Measurements from ENCODE around the gene SLC38A8.

Gene SLC38A8

DNA sequence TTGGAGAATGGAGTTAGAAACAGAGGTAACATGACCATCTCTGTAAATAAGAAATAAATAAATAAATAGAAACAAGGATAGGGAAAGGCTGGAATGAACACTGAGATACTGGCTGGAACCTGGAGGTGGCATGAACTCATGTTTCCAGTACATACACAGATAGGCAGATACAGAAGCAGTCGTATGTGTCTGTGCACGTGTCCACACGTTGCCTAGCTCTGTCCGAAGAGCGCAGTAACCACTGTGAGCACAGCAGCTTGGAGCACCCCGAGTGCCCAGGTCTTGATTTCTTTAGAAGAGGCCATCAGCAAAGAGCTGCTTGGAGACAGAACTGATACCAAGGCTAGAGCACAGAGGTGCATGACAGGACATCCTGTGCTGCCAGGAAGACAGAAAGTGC, 37.1 kb upstream of the SLC38A8 start:
- Histone ChIP-seq H3K4me2 (ENCODE audit: low read length) (no peak overlapping the region), H3K27me3 (ENCODE audit: control insufficient read depth, low read length) (no peaks in the 10 kb centered on the region), H3K79me2 (ENCODE audit: control insufficient read depth, low read length) (peaks cover 4% of the 10 kb centered on the region), H4K20me1 (ENCODE audit: control insufficient read depth, insufficient read depth, low read depth, low read length) (no peaks in the 10 kb centered on the region), H3K9me2 (replicated peaks; ENCODE audit: control insufficient read depth, low read length) (no peaks in the 10 kb centered on the region), H3F3A (ENCODE audit: control insufficient read depth, insufficient read depth) (no peaks in the 10 kb centered on the region), H3K4me1 (ENCODE audit: control insufficient read depth, low read length) (peaks cover 2% of the 10 kb centered on the region), H3K4me3 (ENCODE audit: low read length) (no peak overlapping the region), H3K36me3 (ENCODE audit: control insufficient read depth, low read length) (peaks cover 86% of the 10 kb centered on the region), H3K27ac (ENCODE audit: low read depth, low read length) (no peak overlapping the region), H3K9me3 (ENCODE audit: control insufficient read depth, insufficient read depth, low read length) (no peaks in the 10 kb centered on the region)
- TF ChIP-seq EZH2phosphoT487 (IDR thresholded peaks at IDR 0.05; ENCODE audit: borderline replicate concordance, low read length), result no peak
- TF ChIP-seq, protein P1, sequence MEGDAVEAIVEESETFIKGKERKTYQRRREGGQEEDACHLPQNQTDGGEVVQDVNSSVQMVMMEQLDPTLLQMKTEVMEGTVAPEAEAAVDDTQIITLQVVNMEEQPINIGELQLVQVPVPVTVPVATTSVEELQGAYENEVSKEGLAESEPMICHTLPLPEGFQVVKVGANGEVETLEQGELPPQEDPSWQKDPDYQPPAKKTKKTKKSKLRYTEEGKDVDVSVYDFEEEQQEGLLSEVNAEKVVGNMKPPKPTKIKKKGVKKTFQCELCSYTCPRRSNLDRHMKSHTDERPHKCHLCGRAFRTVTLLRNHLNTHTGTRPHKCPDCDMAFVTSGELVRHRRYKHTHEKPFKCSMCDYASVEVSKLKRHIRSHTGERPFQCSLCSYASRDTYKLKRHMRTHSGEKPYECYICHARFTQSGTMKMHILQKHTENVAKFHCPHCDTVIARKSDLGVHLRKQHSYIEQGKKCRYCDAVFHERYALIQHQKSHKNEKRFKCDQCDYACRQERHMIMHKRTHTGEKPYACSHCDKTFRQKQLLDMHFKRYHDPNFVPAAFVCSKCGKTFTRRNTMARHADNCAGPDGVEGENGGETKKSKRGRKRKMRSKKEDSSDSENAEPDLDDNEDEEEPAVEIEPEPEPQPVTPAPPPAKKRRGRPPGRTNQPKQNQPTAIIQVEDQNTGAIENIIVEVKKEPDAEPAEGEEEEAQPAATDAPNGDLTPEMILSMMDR (IDR thresholded peaks at IDR 0.05; ENCODE audit: low read depth, low read length, poor library complexity, severe bottlenecking), result no peak

DNA sequence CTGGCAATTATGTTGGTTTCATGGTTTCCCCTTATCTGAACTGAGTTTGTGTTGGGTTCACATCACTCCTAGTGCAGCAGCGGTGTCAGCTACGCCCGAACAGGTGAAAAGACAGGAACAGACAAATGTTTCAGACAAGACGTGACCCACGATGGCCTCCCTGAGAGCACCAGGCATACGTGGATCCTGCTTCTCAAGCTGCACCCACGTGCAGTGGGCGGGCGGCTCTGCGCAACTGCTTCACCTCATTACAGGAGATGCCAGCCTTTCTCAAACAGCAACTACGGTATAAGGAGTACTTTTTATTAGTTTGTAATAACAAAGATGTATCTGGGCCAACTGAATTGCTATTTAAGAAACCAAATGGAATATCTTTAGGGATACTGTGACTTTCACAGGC, 32.8 kb upstream of the SLC38A8 start:
- no peaks in the 10 kb centered on the region for H4K20me1 ChIP-seq (ENCODE audit: control insufficient read depth, insufficient read depth, low read depth, low read length)
- peaks cover 4% of the 10 kb centered on the region for H3K79me2 ChIP-seq (ENCODE audit: control insufficient read depth, low read length)
- no peaks in the 10 kb centered on the region for H3K9me3 ChIP-seq (ENCODE audit: control insufficient read depth, insufficient read depth, low read length)
- TF ChIP-seq, protein P1 (IDR thresholded peaks at IDR 0.05; ENCODE audit: low read depth, low read length, poor library complexity, severe bottlenecking), result no peak
- no peak for TF ChIP-seq EZH2phosphoT487 (IDR thresholded peaks at IDR 0.05; ENCODE audit: borderline replicate concordance, low read length)
- no peaks in the 10 kb centered on the region for H3K27me3 ChIP-seq (ENCODE audit: control insufficient read depth, low read length)
- H3K9me2 ChIP-seq (replicated peaks; ENCODE audit: control insufficient read depth, low read length), result no peaks in the 10 kb centered on the region
- H3K36me3 ChIP-seq (ENCODE audit: control insufficient read depth, low read length), result peaks cover 71% of the 10 kb centered on the region
- no peaks in the 10 kb centered on the region for H3K4me1 ChIP-seq (ENCODE audit: control insufficient read depth, low read length)
- no peaks in the 10 kb centered on the region for H3F3A ChIP-seq (ENCODE audit: control insufficient read depth, insufficient read depth)
- H3K4me2 ChIP-seq (ENCODE audit: low read length), result no peak overlapping the region
- no peak overlapping the region for H3K4me3 ChIP-seq (ENCODE audit: low read length)
- no peak overlapping the region for H3K27ac ChIP-seq (ENCODE audit: low read depth, low read length)

DNA sequence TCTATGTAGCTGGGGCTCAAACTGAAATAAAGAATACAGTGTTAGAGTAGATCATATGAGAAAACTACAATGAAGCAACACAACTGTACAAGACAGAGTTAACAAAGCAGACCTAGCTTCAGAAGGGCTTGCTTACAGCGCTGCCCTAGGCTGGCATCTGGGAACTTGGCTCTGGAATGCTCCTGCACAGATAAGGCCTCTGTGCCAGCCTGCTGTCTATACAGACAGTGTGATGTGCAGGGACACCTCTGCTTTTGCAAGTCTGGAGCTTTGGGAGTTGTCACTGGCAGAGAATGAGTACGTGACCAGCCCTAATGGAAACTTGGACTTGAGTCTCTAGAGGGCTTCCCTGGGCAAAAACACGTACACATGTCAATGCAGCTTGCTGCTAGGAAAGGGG, 32.1 kb upstream of the SLC38A8 start:
- H3K27me3 ChIP-seq (ENCODE audit: control insufficient read depth, low read length), result no peaks in the 10 kb centered on the region
- H3K9me3 ChIP-seq (ENCODE audit: control insufficient read depth, insufficient read depth, low read length), result no peaks in the 10 kb centered on the region
- H3K4me1 ChIP-seq (ENCODE audit: control insufficient read depth, low read length), result no peaks in the 10 kb centered on the region
- no peaks in the 10 kb centered on the region for H4K20me1 ChIP-seq (ENCODE audit: control insufficient read depth, insufficient read depth, low read depth, low read length)
- H3K36me3 ChIP-seq (ENCODE audit: control insufficient read depth, low read length), result peaks cover 71% of the 10 kb centered on the region
- H3K4me2 ChIP-seq (ENCODE audit: low read length), result no peak overlapping the region
- H3F3A ChIP-seq (ENCODE audit: control insufficient read depth, insufficient read depth), result no peaks in the 10 kb centered on the region
- no peak overlapping the region for H3K27ac ChIP-seq (ENCODE audit: low read depth, low read length)
- peaks cover 4% of the 10 kb centered on the region for H3K79me2 ChIP-seq (ENCODE audit: control insufficient read depth, low read length)
- TF ChIP-seq, protein P1 (IDR thresholded peaks at IDR 0.05; ENCODE audit: low read depth, low read length, poor library complexity, severe bottlenecking), result no peak
- no peak for TF ChIP-seq EZH2phosphoT487 (IDR thresholded peaks at IDR 0.05; ENCODE audit: borderline replicate concordance, low read length)
- H3K4me3 ChIP-seq (ENCODE audit: low read length), result no peak overlapping the region
- H3K9me2 ChIP-seq (replicated peaks; ENCODE audit: control insufficient read depth, low read length), result no peaks in the 10 kb centered on the region

DNA sequence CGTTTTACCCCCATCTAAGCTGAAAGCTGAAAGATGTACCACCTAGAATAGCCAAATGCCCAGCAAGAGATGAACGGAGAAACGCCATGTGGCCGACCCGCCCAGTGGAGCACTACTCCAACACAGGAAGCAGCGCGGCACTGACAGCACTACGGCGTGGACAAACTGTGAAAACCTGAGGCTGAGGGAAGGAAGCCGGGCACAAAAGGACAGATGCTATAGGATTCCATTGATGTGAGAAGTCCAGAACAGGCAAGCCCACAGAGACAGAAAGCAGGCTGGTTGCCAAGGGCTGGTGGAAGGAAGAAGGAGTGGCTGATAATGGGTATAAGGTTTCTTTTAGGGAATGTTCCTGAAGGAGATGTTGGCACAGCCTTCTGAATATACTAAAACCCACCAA, 29.4 kb upstream of the SLC38A8 start:
- Histone ChIP-seq H3K27me3 (ENCODE audit: control insufficient read depth, low read length) (no peaks in the 10 kb centered on the region), H3K9me3 (ENCODE audit: control insufficient read depth, insufficient read depth, low read length) (no peaks in the 10 kb centered on the region), H3K4me1 (ENCODE audit: control insufficient read depth, low read length) (no peaks in the 10 kb centered on the region), H3K4me3 (ENCODE audit: low read length) (no peak overlapping the region), H3F3A (ENCODE audit: control insufficient read depth, insufficient read depth) (0 out of 2 replicates have a peak, but pooled peaks cover under 1% of the 10 kb centered on the region), H3K36me3 (ENCODE audit: control insufficient read depth, low read length) (peaks cover 80% of the 10 kb centered on the region), H3K4me2 (ENCODE audit: low read length) (no peak overlapping the region), H4K20me1 (ENCODE audit: control insufficient read depth, insufficient read depth, low read depth, low read length) (no peaks in the 10 kb centered on the region), H3K79me2 (ENCODE audit: control insufficient read depth, low read length) (no peaks in the 10 kb centered on the region), H3K27ac (ENCODE audit: low read depth, low read length) (no peak overlapping the region), H3K9me2 (replicated peaks; ENCODE audit: control insufficient read depth, low read length) (no peaks in the 10 kb centered on the region)
- TF ChIP-seq, protein P1 (IDR thresholded peaks at IDR 0.05; ENCODE audit: low read depth, low read length, poor library complexity, severe bottlenecking), result no peak

All from DOHH2 (cell line).